Measurements from ENCODE around the gene PER1. TPM values are rescaled to one million over a fixed set of nuclear protein-coding genes. Genes with fewer than 3 reads are reported as not detected.

Gene PER1
- total RNA-seq, 4 donors from 2014 or later = 85.2 to 148 (median 137) TPM

GRCh38 chr17:8141741-8142140 lies 10.5 kb downstream of the PER1 start:
- no peaks in the 10 kb centered on the region for H3K27me3 ChIP-seq
- no peak overlapping the region for H3K4me3 ChIP-seq (replicated peaks in 1 of 3)
- H3K9me3 ChIP-seq = no peaks in the 10 kb centered on the region
- H3K36me3 ChIP-seq = peaks cover 73 to 77% of the 10 kb centered on the region in 2 donors
- no peak for DNase-seq
- 92 to 94% methylated on average over 10 to 11 of the region's 11 CpGs for WGBS, 2 donors
- no peak overlapping the region for H3K27ac ChIP-seq
- intact Hi-C loops (cut with DNase I) = loop anchor here (10.0 kb wide), 1 partner anchor 297 kb away; no protein-coding TSS in a partner anchor
- TF ChIP-seq, protein P1, sequence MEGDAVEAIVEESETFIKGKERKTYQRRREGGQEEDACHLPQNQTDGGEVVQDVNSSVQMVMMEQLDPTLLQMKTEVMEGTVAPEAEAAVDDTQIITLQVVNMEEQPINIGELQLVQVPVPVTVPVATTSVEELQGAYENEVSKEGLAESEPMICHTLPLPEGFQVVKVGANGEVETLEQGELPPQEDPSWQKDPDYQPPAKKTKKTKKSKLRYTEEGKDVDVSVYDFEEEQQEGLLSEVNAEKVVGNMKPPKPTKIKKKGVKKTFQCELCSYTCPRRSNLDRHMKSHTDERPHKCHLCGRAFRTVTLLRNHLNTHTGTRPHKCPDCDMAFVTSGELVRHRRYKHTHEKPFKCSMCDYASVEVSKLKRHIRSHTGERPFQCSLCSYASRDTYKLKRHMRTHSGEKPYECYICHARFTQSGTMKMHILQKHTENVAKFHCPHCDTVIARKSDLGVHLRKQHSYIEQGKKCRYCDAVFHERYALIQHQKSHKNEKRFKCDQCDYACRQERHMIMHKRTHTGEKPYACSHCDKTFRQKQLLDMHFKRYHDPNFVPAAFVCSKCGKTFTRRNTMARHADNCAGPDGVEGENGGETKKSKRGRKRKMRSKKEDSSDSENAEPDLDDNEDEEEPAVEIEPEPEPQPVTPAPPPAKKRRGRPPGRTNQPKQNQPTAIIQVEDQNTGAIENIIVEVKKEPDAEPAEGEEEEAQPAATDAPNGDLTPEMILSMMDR (IDR thresholded peaks at IDR 0.05) = no peak
- TF ChIP-seq POLR2A (IDR thresholded peaks at IDR 0.05) = no peak
- H3K4me1 ChIP-seq = peaks cover 19 to 35% of the 10 kb centered on the region in 2 donors

GRCh38 chr17:8141045-8141444 lies 11.2 kb downstream of the PER1 start:
- peak in 1 of 2 donors; percentile 4 for TF ChIP-seq POLR2A (IDR thresholded peaks at IDR 0.05)
- TF ChIP-seq, protein P1 (IDR thresholded peaks at IDR 0.05) = no peak
- no peak for DNase-seq
- H3K4me1 ChIP-seq = peaks cover 19 to 35% of the 10 kb centered on the region in 2 donors
- H3K4me3 ChIP-seq (replicated peaks in 1 of 3) = no peak overlapping the region
- intact Hi-C loops (cut with DNase I) = loop anchor here (10.0 kb wide), 1 partner anchor 296 kb away; no protein-coding TSS in a partner anchor
- peak overlapping the region in 2 of 3 donors; percentile 31 to 93 for H3K27ac ChIP-seq
- peaks cover 66 to 70% of the 10 kb centered on the region in 2 donors for H3K36me3 ChIP-seq
- 91 to 94% methylated on average over 7 of the region's 7 CpGs for WGBS, 2 donors
- no peaks in the 10 kb centered on the region for H3K9me3 ChIP-seq
- H3K27me3 ChIP-seq = no peaks in the 10 kb centered on the region

GRCh38 chr17:8140065-8141029 lies 11.9 kb downstream of the PER1 start:
- Histone ChIP-seq H3K4me1 (peaks cover 19 to 35% of the 10 kb centered on the region in 2 donors), H3K4me3 (replicated peaks in 1 of 3) (no peak overlapping the region), H3K27me3 (no peaks in the 10 kb centered on the region), H3K27ac (peak overlapping the region in 2 of 3 donors; percentile 50 to 93), H3K36me3 (peaks cover 59 to 63% of the 10 kb centered on the region in 2 donors), H3K9me3 (no peaks in the 10 kb centered on the region)
- intact Hi-C loops (cut with DNase I) = loop anchor here (10.0 kb wide), 1 partner anchor 296 kb away; no protein-coding TSS in a partner anchor
- 68 to 74% methylated on average over 18 of the region's 18 CpGs for WGBS, 2 donors
- peak; percentile 55 to 60 for DNase-seq
- no peak for TF ChIP-seq POLR2A (IDR thresholded peaks at IDR 0.05)
- TF ChIP-seq, protein P1 (IDR thresholded peaks at IDR 0.05) = no peak

DNA sequence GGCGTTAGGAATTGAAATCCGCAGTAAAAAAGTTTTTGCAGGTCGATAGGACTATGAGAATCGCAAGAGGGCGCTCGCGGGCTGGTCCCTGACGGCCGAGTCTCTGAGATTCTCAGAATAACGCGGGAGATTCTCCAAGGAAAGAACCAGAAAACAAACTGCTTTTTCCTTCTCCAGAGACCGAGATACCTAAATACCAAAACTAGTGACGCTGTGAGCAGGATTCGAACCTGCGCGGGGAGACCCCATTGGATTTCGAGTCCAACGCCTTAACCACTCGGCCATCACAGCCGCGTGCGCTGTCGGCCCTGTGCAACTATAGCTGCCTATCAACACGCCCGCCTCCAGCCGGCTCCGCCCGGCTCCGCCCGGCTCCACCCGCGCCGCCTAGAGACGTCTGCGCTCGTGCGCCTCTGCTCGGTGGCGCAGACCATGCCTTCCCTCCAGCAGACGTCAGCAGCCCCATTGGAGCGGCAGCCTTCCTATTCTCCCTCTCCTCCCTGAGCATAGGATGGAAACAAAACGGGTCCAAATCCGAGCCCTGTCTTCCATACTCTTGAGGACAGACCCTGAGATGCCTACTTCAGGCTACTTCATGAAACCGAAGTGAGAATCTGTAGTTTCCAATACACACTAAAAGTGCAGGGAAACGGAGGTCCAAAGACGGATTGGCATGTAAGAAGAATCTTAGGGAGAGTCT lies 13.4 kb downstream of the PER1 start:
- Histone ChIP-seq H3K27me3 (no peaks in the 10 kb centered on the region), H3K4me1 (peaks cover 19 to 35% of the 10 kb centered on the region in 2 donors), H3K4me3 (replicated peaks in 1 of 3) (no peak overlapping the region), H3K27ac (peak overlapping the region; percentile 69 to 93 (median 86)), H3K36me3 (peaks cover 44 to 47% of the 10 kb centered on the region in 2 donors), H3K9me3 (no peaks in the 10 kb centered on the region)
- DNase-seq = peak; percentile 95
- intact Hi-C loops (cut with DNase I) = no loop called here
- 2 to 3% methylated on average over 31 to 38 of the region's 46 CpGs for WGBS, 2 donors
- TF ChIP-seq POLR2A (IDR thresholded peaks at IDR 0.05) = peak in 1 of 2 donors; percentile 81
- TF ChIP-seq, protein P1 (IDR thresholded peaks at IDR 0.05) = peak; percentile 77 to 98 (median 87)

Measured in thyroid gland (tissue), 4 donors.